Small intestine (tissue), 7 donors: ENCODE results near the gene SH3RF3. TPM values are rescaled to one million over a fixed set of nuclear protein-coding genes. Genes with fewer than 3 reads are reported as not detected.

Experiments used
- DNase-seq, 2 donors: peaks; one replicate each; pipeline versions ENCODE4 v3.0.0 to v3.0.0-alpha.2; 2013
- FAIRE-seq: peaks from 2 replicates; lab custom pipeline; 2012; peaks lifted over from hg19 to GRCh38; lab: Jason Lieb, UNC
- H3K27ac ChIP-seq, 3 donors: one replicate each; pipeline ENCODE4 v1.5.1; 2013; ENCODE audit warnings: low read length in 2 of 3, mild to moderate bottlenecking in 2 of 3, control low read depth in 1 of 3, inconsistent platforms in 1 of 3, low read depth in 1 of 3, moderate library complexity in 1 of 3
- H3K27me3 ChIP-seq, 3 donors: one replicate each; pipeline ENCODE4 v1.6.1; 2013; ENCODE audit warnings: low read length in 3 of 3, inconsistent platforms in 1 of 3; ENCODE audit not compliant: control insufficient read depth in 3 of 3, insufficient read depth in 3 of 3
- H3K36me3 ChIP-seq, 3 donors: one replicate each; pipeline ENCODE4 v1.6.1; 2013; ENCODE audit warnings: low read length in 3 of 3, inconsistent platforms in 1 of 3, low read depth in 1 of 3, mild to moderate bottlenecking in 1 of 3, moderate library complexity in 1 of 3; ENCODE audit not compliant: control insufficient read depth in 3 of 3, insufficient read depth in 2 of 3
- H3K4me1 ChIP-seq, 3 donors: one replicate each; pipeline ENCODE4 v1.6.1; 2013; ENCODE audit warnings: low read length in 2 of 3, inconsistent platforms in 1 of 3, low read depth in 1 of 3, mild to moderate bottlenecking in 1 of 3, moderate library complexity in 1 of 3; ENCODE audit not compliant: control insufficient read depth in 3 of 3, insufficient read depth in 2 of 3
- H3K4me3 ChIP-seq, 3 donors: one replicate each; pipeline ENCODE4 v1.5.1; 2013; ENCODE audit warnings: low read length in 3 of 3, control low read depth in 1 of 3, inconsistent platforms in 1 of 3, low read depth in 1 of 3, mild to moderate bottlenecking in 1 of 3, moderate library complexity in 1 of 3
- H3K9me3 ChIP-seq, 2 donors: one replicate each; pipeline ENCODE4 v1.6.1; 2013; ENCODE audit warnings: low read depth in 1 of 2, low read length in 1 of 2; ENCODE audit not compliant: control insufficient read depth in 2 of 2, insufficient read depth in 1 of 2
- WGBS, 3 donors: extraction: QIAGEN DNeasy Blood & Tissue Kit; methylation state at CpG; one replicate each; pipeline ENCODE4 v1.1.7; 2013; 5-methylcytosine and 5-hydroxymethylcytosine counted together
- polyA plus RNA-seq, 4 donors: library from polyadenylated mRNA; stranded (reverse) in 3 of 4; unstranded in 1 of 4; fragments of 200-250 nt in 3 of 4; fragments of 120-200 nt in 1 of 4; gene quantifications; one replicate each; pipeline versions ENCODE4 v1.2.1 to v1.2.3, GENCODE V29; 2013
- donor health status: healthy with polysubstance abuse.
- donor health status: control.
- donor health status: control.
- donor health status: Bipolar disorder and iron deficiency.
- donor health status: healthy.

The SH3RF3 gene
- polyA plus RNA-seq, 4 donors: 0.22 to 3.9 (median 1.2) TPM

DNA sequence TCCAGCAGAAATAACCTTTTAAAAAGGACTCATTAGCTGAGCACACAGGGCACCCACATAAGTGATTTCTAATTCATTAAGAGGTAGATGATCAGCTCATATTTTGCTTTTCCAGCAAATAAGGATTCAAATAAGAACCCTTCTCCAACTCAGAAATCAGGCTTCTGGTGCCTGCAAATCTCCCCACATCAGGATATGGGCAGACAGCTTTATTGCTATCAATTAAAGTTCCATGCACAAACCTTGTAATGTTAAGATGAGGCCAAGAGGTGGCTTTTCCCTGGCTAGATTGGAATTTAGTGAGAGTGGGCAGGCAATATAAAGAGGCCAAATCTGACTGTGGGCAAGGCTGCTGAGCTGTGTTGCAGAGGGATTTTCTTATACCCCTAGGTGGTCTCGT lies 193.6 kb downstream of the SH3RF3 start:
- H3K4me1 ChIP-seq: peaks cover 0 to 14% (median 12%) of the 10 kb centered on the region in 3 donors
- DNase-seq: no peak

DNA sequence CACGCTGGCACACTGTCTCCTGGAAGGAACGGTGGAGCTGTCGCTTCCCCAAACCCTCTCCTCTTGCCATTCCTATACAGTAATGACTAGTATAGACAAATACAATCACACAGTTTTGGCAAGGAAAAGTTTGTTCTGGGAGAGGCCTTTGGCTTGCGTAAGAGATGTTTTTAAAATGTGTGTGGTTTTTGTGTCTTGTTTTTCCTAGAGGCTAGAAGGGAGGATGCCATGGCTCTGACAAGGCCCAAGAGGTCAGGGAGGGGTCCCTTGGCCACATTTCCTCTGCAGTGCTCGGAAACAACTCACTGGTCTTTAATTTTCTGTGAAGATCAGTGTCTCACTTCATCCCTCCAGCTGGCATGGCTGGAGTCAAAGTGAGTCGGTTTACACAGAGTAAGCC lies 195.9 kb downstream of the SH3RF3 start:
- FAIRE-seq: no peak
- peaks cover 0 to 5% (median 0%) of the 10 kb centered on the region in 3 donors for H3K27me3 ChIP-seq
- peak overlapping the region in 1 of 3 donors; percentile 83 for H3K27ac ChIP-seq
- no peak overlapping the region for H3K4me3 ChIP-seq
- peaks cover 0 to 9% (median 7%) of the 10 kb centered on the region in 3 donors for H3K4me1 ChIP-seq
- no peak for DNase-seq
- no peaks in the 10 kb centered on the region for H3K9me3 ChIP-seq
- WGBS, 3 donors: 60 to 88% (median 85%) methylated on average over 6 of the region's 6 CpGs
- no peaks in the 10 kb centered on the region for H3K36me3 ChIP-seq

More for the DNA sequence above, 193.6 kb downstream of the SH3RF3 start:
- no peak overlapping the region for H3K4me3 ChIP-seq
- peak overlapping the region in 1 of 3 donors; percentile 28 for H3K27ac ChIP-seq
- H3K27me3 ChIP-seq: peaks cover 0 to 23% (median 0%) of the 10 kb centered on the region in 3 donors
- 22 to 54% (median 29%) methylated on average over 1 of the region's 1 CpG for WGBS, 3 donors
- no peaks in the 10 kb centered on the region for H3K36me3 ChIP-seq
- no peak for FAIRE-seq
- no peaks in the 10 kb centered on the region for H3K9me3 ChIP-seq

DNA sequence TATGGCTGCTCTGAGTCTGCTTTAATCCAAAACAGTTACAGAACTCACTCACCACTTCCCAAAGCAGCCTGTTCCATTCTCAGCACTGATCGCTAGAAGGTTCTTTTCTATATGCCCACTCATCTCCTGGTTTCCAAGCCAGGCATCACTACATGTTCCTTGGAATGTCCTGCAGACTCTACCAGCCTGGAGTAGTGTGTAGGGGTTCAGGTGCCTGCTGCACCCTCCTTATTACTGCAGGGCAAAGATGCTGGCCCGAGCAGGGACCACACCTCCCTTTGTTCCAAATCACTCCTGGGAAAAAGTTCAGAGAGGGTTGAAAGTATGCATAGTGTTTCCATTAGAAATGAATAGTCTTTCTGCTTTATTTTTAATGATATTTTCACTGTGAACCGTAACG lies 196.6 kb downstream of the SH3RF3 start:
- H3K27ac ChIP-seq: peak overlapping the region in 1 of 3 donors; percentile 83
- H3K4me3 ChIP-seq: no peak overlapping the region
- H3K4me1 ChIP-seq: peaks cover 0 to 7% (median 5%) of the 10 kb centered on the region in 3 donors
- 69 to 76% (median 72%) methylated on average over 4 of the region's 4 CpGs for WGBS, 3 donors
- DNase-seq (no peak), FAIRE-seq (no peak)
- no peaks in the 10 kb centered on the region for H3K9me3 ChIP-seq
- no peaks in the 10 kb centered on the region for H3K36me3 ChIP-seq
- no peaks in the 10 kb centered on the region for H3K27me3 ChIP-seq

GRCh38 chr2:109326306-109326705 lies 197.3 kb downstream of the SH3RF3 start:
- H3K27me3 ChIP-seq: no peaks in the 10 kb centered on the region
- no peak for FAIRE-seq
- H3K4me1 ChIP-seq: peaks cover 0 to 7% (median 3%) of the 10 kb centered on the region in 3 donors
- H3K36me3 ChIP-seq: no peaks in the 10 kb centered on the region
- H3K9me3 ChIP-seq: no peaks in the 10 kb centered on the region
- H3K27ac ChIP-seq: no peak overlapping the region
- WGBS, 3 donors: 92 to 93% (median 92%) methylated on average over 4 of the region's 4 CpGs
- no peak for DNase-seq
- no peak overlapping the region for H3K4me3 ChIP-seq

DNA sequence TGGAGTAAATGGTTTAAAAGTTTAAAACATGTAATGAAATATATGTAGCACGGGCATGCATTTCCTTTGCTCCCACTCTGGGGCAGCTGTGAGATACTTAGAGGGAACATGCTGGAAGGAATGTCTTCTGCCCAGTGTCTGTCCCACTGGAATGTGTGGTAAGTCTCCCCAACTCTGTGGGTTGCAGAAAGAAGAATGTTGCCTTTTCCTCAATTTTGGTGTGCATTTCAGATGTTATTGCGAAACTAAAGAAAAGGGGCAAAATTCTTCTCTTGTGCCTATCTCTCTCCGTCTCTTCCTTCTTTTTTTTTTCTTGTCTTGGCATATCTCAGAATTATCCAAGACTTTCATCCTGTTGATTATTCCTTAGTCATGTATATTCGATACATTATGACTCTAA lies 201.1 kb downstream of the SH3RF3 start:
- no peak overlapping the region for H3K4me3 ChIP-seq
- no peak overlapping the region for H3K27ac ChIP-seq
- no peaks in the 10 kb centered on the region for H3K27me3 ChIP-seq
- no peaks in the 10 kb centered on the region for H3K36me3 ChIP-seq
- H3K4me1 ChIP-seq: peaks cover 0 to 3% (median 0%) of the 10 kb centered on the region in 3 donors
- H3K9me3 ChIP-seq: no peaks in the 10 kb centered on the region
- WGBS, 3 donors: 91 to 94% (median 93%) methylated on average over 4 of the region's 4 CpGs
- FAIRE-seq (no peak), DNase-seq (no peak)

- Histone ChIP-seq H3K27me3 (no peaks in the 10 kb centered on the region), H3K4me3 (no peak overlapping the region), H3K36me3 (no peaks in the 10 kb centered on the region), H3K4me1 (peaks cover 0 to 4% (median 0%) of the 10 kb centered on the region in 3 donors), H3K27ac (no peak overlapping the region), H3K9me3 (no peaks in the 10 kb centered on the region)
- no peak for DNase-seq
- FAIRE-seq: no peak
- 49 to 73% (median 69%) methylated on average over 4 of the region's 4 CpGs for WGBS, 3 donors
These were observed 202.1 kb downstream of the SH3RF3 start for GRCh38 chr2:109331081-109331480.

DNA sequence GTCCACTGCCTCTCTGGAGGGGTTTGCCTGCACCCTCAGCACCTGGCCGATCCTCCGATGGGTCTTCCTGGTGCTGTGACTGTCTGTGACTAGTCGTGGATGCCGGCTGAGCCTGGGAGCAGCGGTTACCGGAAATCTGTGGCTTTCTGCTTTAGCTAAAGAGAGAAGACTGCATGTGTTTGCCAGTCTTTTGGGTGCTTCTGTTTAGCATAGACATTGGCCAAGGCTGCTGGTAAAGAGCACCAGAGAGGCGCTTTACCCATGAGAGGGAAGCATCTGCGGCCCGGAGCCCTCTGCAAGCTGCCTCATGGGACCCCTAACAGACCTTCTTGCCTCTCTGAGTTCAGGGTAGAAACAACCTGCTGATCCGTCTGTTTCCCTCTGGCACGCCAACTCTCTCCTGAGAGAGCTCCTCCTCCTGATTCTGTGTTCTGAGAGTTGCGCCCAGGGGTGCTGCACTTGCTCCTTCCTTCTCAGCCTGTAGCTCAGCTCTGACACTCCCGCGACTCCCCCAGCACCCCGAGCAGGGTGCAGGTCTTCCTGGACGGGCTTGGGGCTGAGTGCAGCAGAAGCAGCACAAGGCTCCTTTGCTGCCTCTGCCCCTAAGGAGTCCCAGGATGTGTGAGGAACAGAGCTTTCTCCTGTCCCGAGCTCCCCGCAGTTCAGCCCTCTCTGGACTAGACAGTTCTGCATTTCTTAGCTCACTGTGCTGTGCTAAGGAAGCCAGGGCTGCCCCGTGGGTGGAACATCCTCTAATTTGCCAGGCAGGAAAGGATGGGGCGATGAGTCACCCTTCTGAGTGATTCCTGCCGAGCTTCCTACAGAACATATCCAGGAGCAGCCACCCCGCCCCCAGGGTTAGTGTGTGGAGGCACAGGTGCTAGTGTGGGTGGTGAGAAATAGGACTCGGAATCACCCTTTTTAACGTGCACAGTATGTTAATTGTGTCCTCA lies 203.2 kb downstream of the SH3RF3 start:
- Histone ChIP-seq H3K9me3 (no peaks in the 10 kb centered on the region), H3K27me3 (peaks cover 0 to 1% (median 0%) of the 10 kb centered on the region in 3 donors), H3K4me3 (no peak overlapping the region), H3K4me1 (peaks cover 0 to 4% (median 0%) of the 10 kb centered on the region in 3 donors), H3K36me3 (no peaks in the 10 kb centered on the region), H3K27ac (peak overlapping the region in 1 of 3 donors; percentile 35)
- FAIRE-seq (no peak), DNase-seq (peak; percentile 6 to 13)
- WGBS, 3 donors: 50 to 57% (median 53%) methylated on average over 24 of the region's 24 CpGs

DNA sequence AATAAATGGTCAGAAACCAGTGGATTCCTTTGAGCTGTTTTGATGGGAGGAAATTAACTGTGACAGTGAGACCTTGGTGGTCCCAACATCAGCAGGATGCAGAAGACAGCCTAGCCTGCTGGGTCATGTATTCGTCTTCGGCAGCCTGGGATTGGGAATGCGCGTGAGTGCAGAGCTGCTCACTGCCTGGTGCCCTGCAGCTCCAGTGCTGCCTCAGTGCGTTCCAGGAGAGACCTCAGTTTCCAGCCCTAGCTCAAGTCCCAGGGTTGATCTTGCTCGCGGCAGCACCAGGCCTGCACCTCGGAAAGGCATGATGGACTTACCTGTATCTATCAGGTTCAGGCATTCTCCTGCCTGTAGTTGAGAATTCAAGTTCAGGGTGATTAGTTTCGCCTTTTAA lies 203.9 kb downstream of the SH3RF3 start:
- no peaks in the 10 kb centered on the region for H3K36me3 ChIP-seq
- H3K4me1 ChIP-seq: peaks cover 0 to 4% (median 0%) of the 10 kb centered on the region in 3 donors
- H3K9me3 ChIP-seq: no peaks in the 10 kb centered on the region
- peaks cover 0 to 3% (median 0%) of the 10 kb centered on the region in 3 donors for H3K27me3 ChIP-seq
- no peak for FAIRE-seq
- no peak for DNase-seq
- WGBS, 3 donors: 89 to 95% (median 90%) methylated on average over 9 of the region's 9 CpGs
- no peak overlapping the region for H3K27ac ChIP-seq
- H3K4me3 ChIP-seq: no peak overlapping the region
